GM12873 (cell line): ENCODE data around the gene HSPA6.

ENCODE experiments used
- CTCF ChIP-seq: IDR thresholded peaks from 2 replicates; pipeline ENCODE4 v1.5.1; 2012; ENCODE audit warnings: low read depth, mild to moderate bottlenecking, moderate library complexity, low read length, control low read depth; ENCODE audit not compliant: insufficient read depth; ENCODE audit errors: missing control alignments

Gene HSPA6

GRCh38 chr1:161549652-161550051 lies 25.3 kb downstream of the HSPA6 start, which contains the start of gene FCGR3A:
Gene FCGR3A, minus strand, starts transcription at chr1:161549818. Its CDS starts 82 bp downstream, at chr1:161549736.
- no peak for TF ChIP-seq CTCF

- peak; percentile 13 for TF ChIP-seq CTCF
These were observed 36.8 kb downstream of the HSPA6 start for GRCh38 chr1:161560960-161561715.
